ENCODE results near the gene PIN1.
"Not testable (repeated sequence)": the region's sequence is repeated elsewhere in the genome, so short reads cannot be mapped to it uniquely, and the experiment has no call there.

Gene PIN1

GRCh38 chr19:9811139-9811538 lies 24.0 kb upstream of the PIN1 start:
- no peak overlapping the region for H3K4me3 ChIP-seq (ENCODE audit: low read depth, low read length)
- no peak for DNase-seq (ENCODE audit: low read depth)

GRCh38 chr19:9818175-9818733 lies 16.9 kb upstream of the PIN1 start:
- H3K4me3 ChIP-seq (ENCODE audit: low read depth, low read length) = peak overlapping the region; percentile 100
- DNase-seq (ENCODE audit: low read depth) = no peak

GRCh38 chr19:9818734-9819595 lies 16.2 kb upstream of the PIN1 start, which contains the start of gene FBXL12:
FBXL12 (minus strand) TSS chr19:9819079; CDS start chr19:9818813, 266 bp downstream.
- DNase-seq (ENCODE audit: low read depth) = peak; percentile 98
- H3K4me3 ChIP-seq (ENCODE audit: low read depth, low read length) = peak within 1 kb of the TSS; percentile 100

DNA sequence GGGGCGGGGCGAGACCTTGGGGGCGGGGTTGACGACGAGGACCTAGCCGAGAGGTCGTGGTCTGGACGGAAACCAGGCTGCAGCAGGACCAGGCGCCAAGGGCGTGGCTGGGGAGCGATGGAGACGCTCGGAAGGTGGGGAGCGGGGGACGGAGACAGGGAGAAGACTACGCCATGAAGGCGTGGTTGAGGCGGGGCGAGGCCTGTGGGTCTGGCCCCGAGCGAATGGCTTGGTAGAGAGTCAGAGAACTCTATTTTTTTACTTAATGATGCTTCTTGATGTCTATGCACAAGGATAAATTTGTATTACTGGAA lies 15.6 kb upstream of the PIN1 start:
- peak overlapping the region; percentile 32 for H3K4me3 ChIP-seq (ENCODE audit: low read depth, low read length)
- DNase-seq (ENCODE audit: low read depth) = no peak

- H3K4me3 ChIP-seq (ENCODE audit: low read depth, low read length) = peak overlapping the region; percentile 32
- DNase-seq (ENCODE audit: low read depth) = not testable (repeated sequence)
Observed at GRCh38 chr19:9820034-9820433, 15.1 kb upstream of the PIN1 start.

- H3K4me3 ChIP-seq (ENCODE audit: low read depth, low read length) = no peak overlapping the region
- no peak for DNase-seq (ENCODE audit: low read depth)
Observed at GRCh38 chr19:9823816-9824215, 11.3 kb upstream of the PIN1 start.

DNA sequence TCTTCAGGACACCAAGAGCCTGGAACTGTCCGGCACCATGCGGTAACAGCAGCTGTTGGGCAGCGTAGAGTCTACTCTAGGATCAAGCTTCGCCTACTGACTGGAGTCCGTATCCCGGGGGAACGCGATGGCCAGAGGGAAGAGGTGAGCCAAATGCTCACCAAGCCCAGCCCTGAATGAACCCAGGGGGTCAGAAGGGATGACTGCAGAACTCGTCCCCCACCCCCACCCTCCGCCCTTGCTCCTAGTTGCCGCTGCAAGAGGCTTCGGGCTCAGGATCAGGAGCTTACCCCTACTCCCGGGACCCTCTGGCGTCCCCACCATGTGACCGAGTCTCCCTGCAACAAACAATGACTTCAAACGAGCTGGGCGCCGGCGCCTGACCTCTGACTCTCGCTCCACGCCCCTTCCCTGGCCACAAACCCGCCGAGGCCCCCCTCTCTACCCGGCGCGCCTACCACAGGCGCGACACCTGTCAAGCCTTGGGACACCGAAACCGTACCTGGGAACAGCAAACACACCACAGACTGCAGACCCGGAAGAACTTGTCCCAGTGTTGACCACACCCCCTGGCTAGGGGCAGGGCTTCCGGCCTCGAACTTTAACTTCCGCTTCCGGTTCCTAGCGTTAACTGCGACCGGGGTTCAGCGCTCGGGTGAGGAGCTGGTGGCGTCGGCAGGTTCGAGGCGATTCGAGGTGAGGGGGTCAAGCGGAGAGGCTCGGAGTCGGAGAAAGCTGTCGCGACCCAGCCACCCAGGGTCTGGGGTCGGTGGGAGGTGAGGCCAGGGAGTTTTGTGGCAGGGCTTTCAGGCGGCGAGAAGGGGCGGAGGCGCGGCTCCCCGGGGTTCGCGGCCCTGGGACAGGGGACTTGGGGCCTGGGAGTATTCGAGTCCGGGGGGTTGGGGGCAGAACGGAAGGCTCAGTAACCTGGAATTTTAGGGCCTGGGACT lies 7.6 kb upstream of the PIN1 start, which contains the start of gene UBL5:
Gene UBL5, plus strand, starts transcription at position 630 of the 950 bp plus-strand sequence. CDS start 420 bp downstream, outside the sequence.
- peak within 1 kb of the TSS; percentile 71 for H3K4me3 ChIP-seq (ENCODE audit: low read depth, low read length)
- peak; percentile 31 for DNase-seq (ENCODE audit: low read depth)

DNA sequence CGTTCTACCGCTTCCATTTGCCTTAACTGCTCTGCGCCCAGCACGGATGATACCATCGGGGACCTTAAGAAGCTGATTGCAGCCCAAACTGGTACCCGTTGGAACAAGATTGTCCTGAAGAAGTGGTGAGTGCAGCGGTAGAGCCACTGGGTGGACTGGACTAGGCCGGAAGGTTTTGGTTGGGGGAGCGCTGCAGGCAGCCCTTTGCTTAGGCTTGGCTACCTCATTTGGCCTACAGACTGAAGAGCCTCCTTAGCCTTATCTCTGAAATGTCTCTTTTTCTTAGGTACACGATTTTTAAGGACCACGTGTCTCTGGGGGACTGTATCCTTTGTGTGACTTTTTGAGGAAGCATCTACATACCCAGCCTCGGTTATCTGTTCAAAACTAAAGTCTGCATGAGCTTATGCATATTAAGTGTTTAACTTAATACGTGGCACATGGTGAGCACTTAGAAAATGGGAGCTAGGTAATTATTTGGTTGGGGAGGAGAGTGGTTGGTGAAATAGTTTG lies 6.5 kb upstream of the PIN1 start:
- peak overlapping the region; percentile 71 for H3K4me3 ChIP-seq (ENCODE audit: low read depth, low read length)
- DNase-seq (ENCODE audit: low read depth) = no peak

- DNase-seq (ENCODE audit: low read depth) = no peak
- H3K4me3 ChIP-seq (ENCODE audit: low read depth, low read length) = peak overlapping the region; percentile 89
Observed at GRCh38 chr19:9834307-9834725, 802 bp upstream of the PIN1 start.

DNA sequence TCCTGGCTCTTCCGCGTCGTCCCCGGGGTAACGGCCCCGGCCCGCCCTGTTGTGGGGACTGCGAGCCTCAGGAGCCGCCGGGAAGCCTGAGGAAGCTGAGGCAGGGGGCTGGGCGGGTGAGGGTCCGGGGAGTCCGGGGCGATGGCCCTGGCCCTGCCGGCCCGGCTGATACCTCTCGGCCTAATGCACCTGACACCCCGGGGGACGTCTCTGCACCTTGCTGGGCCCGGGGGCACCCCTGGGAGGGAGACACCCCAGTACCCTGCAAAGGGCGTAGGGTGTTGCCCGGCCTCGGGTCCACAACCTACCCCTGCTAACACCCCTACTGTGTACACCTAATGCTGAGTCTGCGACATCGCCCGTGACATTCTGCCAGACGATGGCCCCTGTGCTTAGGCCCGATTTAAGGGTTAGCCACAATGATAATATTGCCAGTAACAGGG lies 410 bp downstream of the PIN1 start:
- peak overlapping the region; percentile 89 for H3K4me3 ChIP-seq (ENCODE audit: low read depth, low read length)
- DNase-seq (ENCODE audit: low read depth) = no peak

- peak overlapping the region; percentile 89 for H3K4me3 ChIP-seq (ENCODE audit: low read depth, low read length)
- DNase-seq (ENCODE audit: low read depth) = no peak
Observed at GRCh38 chr19:9836021-9836420, 903 bp downstream of the PIN1 start.

DNA sequence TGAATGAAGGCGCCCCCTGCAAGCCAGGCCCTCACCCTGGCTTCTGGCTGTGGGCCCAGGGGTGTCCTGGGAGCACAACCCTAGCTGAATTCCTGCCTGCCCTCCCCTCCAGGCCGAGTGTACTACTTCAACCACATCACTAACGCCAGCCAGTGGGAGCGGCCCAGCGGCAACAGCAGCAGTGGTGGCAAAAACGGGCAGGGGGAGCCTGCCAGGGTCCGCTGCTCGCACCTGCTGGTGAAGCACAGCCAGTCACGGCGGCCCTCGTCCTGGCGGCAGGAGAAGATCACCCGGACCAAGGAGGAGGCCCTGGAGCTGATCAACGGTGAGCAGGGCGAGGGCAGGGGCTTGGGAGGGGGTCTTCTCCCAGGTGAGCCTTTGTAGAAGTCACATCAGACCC lies 3.2 kb downstream of the PIN1 start:
- H3K4me3 ChIP-seq (ENCODE audit: low read depth, low read length) = no peak overlapping the region
- DNase-seq (ENCODE audit: low read depth) = no peak

DNA sequence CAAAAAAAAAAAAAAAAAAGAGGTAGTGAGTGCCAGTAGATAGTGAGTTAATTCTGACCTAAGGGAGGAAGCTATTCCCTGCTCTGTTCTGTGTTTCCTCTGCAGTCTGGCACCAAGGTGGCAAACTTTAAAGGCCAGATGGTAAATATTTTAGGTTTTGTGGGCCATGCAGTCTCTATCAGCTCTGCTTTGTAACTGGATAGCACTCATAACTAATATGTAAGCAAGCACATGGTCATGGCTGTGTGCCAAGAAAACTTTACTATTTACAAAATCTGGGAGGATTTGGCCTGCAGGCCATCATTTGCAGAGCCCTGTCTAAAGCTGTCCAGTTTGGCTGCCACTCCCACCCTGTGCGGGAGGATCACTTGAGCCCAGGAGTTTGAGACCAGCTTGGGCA lies 4.3 kb downstream of the PIN1 start:
- H3K4me3 ChIP-seq (ENCODE audit: low read depth, low read length) = no peak overlapping the region
- DNase-seq (ENCODE audit: low read depth) = no peak

DNA sequence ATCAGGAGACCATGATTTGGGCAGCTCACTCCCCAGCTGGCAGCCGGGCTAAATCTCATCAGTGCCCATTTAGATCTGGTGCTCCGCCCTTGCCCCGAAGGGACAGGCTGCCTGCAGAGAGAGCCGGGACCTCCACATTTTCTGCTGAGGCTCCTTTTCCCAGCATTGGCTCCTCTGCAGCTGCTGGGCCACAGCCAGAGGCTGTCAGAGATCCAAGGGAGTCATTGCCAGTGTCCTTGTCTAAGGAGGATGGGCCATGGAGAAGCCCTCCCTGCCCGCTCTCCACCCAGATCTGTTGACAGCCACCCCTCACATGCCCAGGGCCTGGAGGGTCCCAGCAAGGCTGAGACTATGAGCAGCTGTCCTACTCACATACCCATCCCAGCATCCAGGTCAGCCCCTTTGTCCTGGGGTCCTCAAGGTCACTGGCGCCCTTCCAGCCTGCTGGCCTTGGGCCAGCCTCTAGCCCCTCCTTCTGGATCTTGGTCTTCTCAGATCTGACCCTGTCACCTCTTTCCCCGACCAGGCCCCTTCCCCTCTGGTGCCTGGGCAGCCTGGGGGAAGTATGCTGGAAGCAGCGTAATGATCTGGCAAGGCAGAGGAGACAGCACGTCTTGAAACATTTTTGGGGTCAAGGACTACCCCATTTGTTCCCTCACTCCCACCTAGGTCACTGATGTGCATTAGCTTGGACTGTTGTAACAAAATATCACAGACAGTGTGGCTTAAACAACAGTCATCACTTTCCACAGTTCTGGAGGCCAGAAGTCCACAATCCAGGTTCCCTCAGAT lies 7.9 kb downstream of the PIN1 start:
- no peak overlapping the region for H3K4me3 ChIP-seq (ENCODE audit: low read depth, low read length)
- DNase-seq (ENCODE audit: low read depth) = no peak

- DNase-seq (ENCODE audit: low read depth); H3K4me3 ChIP-seq (ENCODE audit: low read depth, low read length): not testable (repeated sequence)
Observed at GRCh38 chr19:9843626-9844273, 8.6 kb downstream of the PIN1 start.

GRCh38 chr19:9847087-9847671 lies 12.1 kb downstream of the PIN1 start:
- H3K4me3 ChIP-seq (ENCODE audit: low read depth, low read length) = no peak overlapping the region
- DNase-seq (ENCODE audit: low read depth) = peak; percentile 77

- H3K4me3 ChIP-seq (ENCODE audit: low read depth, low read length) = no peak overlapping the region
- no peak for DNase-seq (ENCODE audit: low read depth)
Observed at GRCh38 chr19:9848060-9848459, 12.9 kb downstream of the PIN1 start.

- no peak overlapping the region for H3K4me3 ChIP-seq (ENCODE audit: low read depth, low read length)
- DNase-seq (ENCODE audit: low read depth) = no peak
Observed at GRCh38 chr19:9848762-9849161, 13.6 kb downstream of the PIN1 start.
